Endothelial cell of umbilical vein (primary cell): ENCODE results near the gene SHKBP1. TPM values are rescaled to one million over a fixed set of nuclear protein-coding genes. Genes with fewer than 3 reads are reported as not detected.

Experiments used
- BruUV-seq: library from RNA; stranded (reverse); fragments of 400-500 nt; replicated peaks from 2 replicates; lab custom pipeline; 2021; lab: Mats Ljungman, UMichigan
- CTCF ChIA-PET: fragments of 300-600, 350-600 bp; sonication (Branson Sonifier 250); formaldehyde crosslinking; loops from one replicate; lab custom pipeline; 2021; ENCODE audit warnings: antibody characterized with exemption, inconsistent platforms; lab: Charles Lee
- POLR2A ChIA-PET: fragments of 300-600, 350-600 bp; sonication (Branson Sonifier 250); formaldehyde crosslinking; loops from one replicate; lab custom pipeline; 2021; ENCODE audit warnings: antibody characterized with exemption, inconsistent platforms; lab: Charles Lee
- DNase-seq: peaks from one replicate; pipeline ENCODE4 v3.0.0-alpha.2; 2011; ENCODE audit warnings: low read depth, low spot score
- FAIRE-seq: peaks from 2 replicates; lab custom pipeline; 2011; peaks lifted over from hg19 to GRCh38; lab: Jason Lieb, UNC
- H2AFZ ChIP-seq: 2 replicates; pipeline ENCODE4 v1.6.0; 2012; ENCODE audit warnings: low read depth, low read length, control low read depth, inconsistent platforms
- H3K27ac ChIP-seq: 2 replicates; pipeline ENCODE4 v1.5.1; 2011; ENCODE audit warnings: low read depth, mild to moderate bottlenecking, control low read depth, low read length, moderate library complexity; ENCODE audit not compliant: insufficient read depth
- H3K27me3 ChIP-seq, 2 experiments: 2 replicates each; pipeline versions ENCODE4 v1.6.0 to v1.6.1; 2011; ENCODE audit warnings: low read length in 2 of 2, mixed read lengths in 1 of 2; ENCODE audit not compliant: control insufficient read depth in 2 of 2, insufficient read depth in 2 of 2
- H3K36me3 ChIP-seq, 2 experiments: 2 replicates in 1 of 2; 3 replicates in 1 of 2; pipeline ENCODE4 v1.5.1; 2011; ENCODE audit warnings: low read length in 2 of 2, mild to moderate bottlenecking in 1 of 2, moderate library complexity in 1 of 2; ENCODE audit not compliant: control insufficient read depth in 2 of 2, insufficient read depth in 2 of 2; ENCODE audit errors: extremely low read depth in 1 of 2
- H3K4me1 ChIP-seq: 3 replicates; pipeline ENCODE4 v1.5.1; 2011; ENCODE audit warnings: mild to moderate bottlenecking, low read length; ENCODE audit not compliant: control insufficient read depth, insufficient read depth; ENCODE audit errors: extremely low read depth
- H3K4me2 ChIP-seq: 2 replicates; pipeline ENCODE4 v1.6.1; 2011; ENCODE audit warnings: low read length, control low read depth, mixed read lengths; ENCODE audit not compliant: insufficient read depth
- H3K4me3 ChIP-seq, 3 experiments: fragments of 200-600 bp in 1 of 3; sonication (generic), shearing (Covaris generic) in 1 of 3; replicated peaks in 1 of 3; 2 replicates each; pipeline ENCODE4 v1.5.1; 2011 to 2016; ENCODE audit warnings: control low read depth in 3 of 3, low read length in 3 of 3, mild to moderate bottlenecking in 2 of 3, inconsistent platforms in 1 of 3, low read depth in 1 of 3, moderate library complexity in 1 of 3; ENCODE audit not compliant: insufficient read depth in 1 of 3
- H3K79me2 ChIP-seq: 2 replicates; pipeline ENCODE4 v1.6.0; 2012; ENCODE audit warnings: low read length, inconsistent platforms; ENCODE audit not compliant: control insufficient read depth, insufficient read depth
- H3K9ac ChIP-seq: replicated peaks from 2 replicates; pipeline ENCODE3; 2011; ENCODE audit warnings: low read length, control low read depth; ENCODE audit not compliant: insufficient read depth; ENCODE audit errors: extremely low read depth
- H3K9me1 ChIP-seq: replicated peaks from 3 replicates; pipeline ENCODE4 v1.6.0; 2011; ENCODE audit warnings: mild to moderate bottlenecking, low read length; ENCODE audit not compliant: control insufficient read depth, insufficient read depth; ENCODE audit errors: extremely low read depth
- H3K9me3 ChIP-seq: replicated peaks from 2 replicates; pipeline ENCODE4 v1.5.1; 2012; ENCODE audit warnings: low read length, inconsistent platforms; ENCODE audit not compliant: control insufficient read depth, insufficient read depth
- H4K20me1 ChIP-seq: replicated peaks from 2 replicates; pipeline ENCODE3; 2011; ENCODE audit warnings: mild to moderate bottlenecking, low read length; ENCODE audit not compliant: control insufficient read depth, insufficient read depth; ENCODE audit errors: extremely low read depth
- EZH2 ChIP-seq: IDR thresholded peaks from 2 replicates; pipeline ENCODE4 v1.6.1; 2012; ENCODE audit warnings: borderline replicate concordance, low read depth, mild to moderate bottlenecking, moderate library complexity, low read length, inconsistent platforms; ENCODE audit not compliant: severe bottlenecking
- POLR2AphosphoS5 ChIP-seq: IDR thresholded peaks from 2 replicates; pipeline ENCODE4 v1.6.1; 2012; ENCODE audit warnings: low read depth, mild to moderate bottlenecking, control low read depth, low read length, moderate library complexity; ENCODE audit not compliant: insufficient read depth
- dilution Hi-C: fragments of 300-500 bp; cut with MboI; formaldehyde crosslinking; loops from one replicate; pipeline ENCODE4 v1.15.0; 2019; ENCODE audit warnings: low sequenced_read_pairs; ENCODE audit not compliant: extremely low pct_ligation_motif_present
- intact Hi-C: fragments of 100-400 bp; cut with micrococcal nuclease; formaldehyde crosslinking; loops from one replicate; pipeline ENCODE4 v1.10.0; 2022
- polyA plus RNA-seq, 4 experiments: library from polyadenylated mRNA; depleted of rRNA in 3 of 4; stranded (reverse) in 3 of 4; unstranded in 1 of 4; fragments of >200 nt; gene quantifications; 2 replicates each; pipeline versions ENCODE4 v1.2.1 to v1.2.3, GENCODE V29; 2011 to 2012; ENCODE audit warnings: missing spikeins in 1 of 4
- total RNA-seq: library from RNA; stranded (reverse); gene quantifications from 2 replicates; pipeline ENCODE4 v1.2.3, GENCODE V29; 2021
- TF ChIP-seq, protein P1 (sequence below), 2 donors: IDR thresholded peaks; 1 replicate in 1 of 2; 2 replicates in 1 of 2; pipeline ENCODE4 v1.5.1; 2011; ENCODE audit warnings: low read length in 2 of 2, mild to moderate bottlenecking in 2 of 2, moderate library complexity in 2 of 2, control low read depth in 1 of 2, inconsistent platforms in 1 of 2, low read depth in 1 of 2; ENCODE audit not compliant: insufficient read depth in 1 of 2; ENCODE audit errors: extremely low read depth in 1 of 2

The SHKBP1 gene
- total and polyA plus RNA-seq, 2 donors (not counting 3 experiments of a cell fraction or from before 2014, with no cell fraction given): 106 to 113 TPM

DNA sequence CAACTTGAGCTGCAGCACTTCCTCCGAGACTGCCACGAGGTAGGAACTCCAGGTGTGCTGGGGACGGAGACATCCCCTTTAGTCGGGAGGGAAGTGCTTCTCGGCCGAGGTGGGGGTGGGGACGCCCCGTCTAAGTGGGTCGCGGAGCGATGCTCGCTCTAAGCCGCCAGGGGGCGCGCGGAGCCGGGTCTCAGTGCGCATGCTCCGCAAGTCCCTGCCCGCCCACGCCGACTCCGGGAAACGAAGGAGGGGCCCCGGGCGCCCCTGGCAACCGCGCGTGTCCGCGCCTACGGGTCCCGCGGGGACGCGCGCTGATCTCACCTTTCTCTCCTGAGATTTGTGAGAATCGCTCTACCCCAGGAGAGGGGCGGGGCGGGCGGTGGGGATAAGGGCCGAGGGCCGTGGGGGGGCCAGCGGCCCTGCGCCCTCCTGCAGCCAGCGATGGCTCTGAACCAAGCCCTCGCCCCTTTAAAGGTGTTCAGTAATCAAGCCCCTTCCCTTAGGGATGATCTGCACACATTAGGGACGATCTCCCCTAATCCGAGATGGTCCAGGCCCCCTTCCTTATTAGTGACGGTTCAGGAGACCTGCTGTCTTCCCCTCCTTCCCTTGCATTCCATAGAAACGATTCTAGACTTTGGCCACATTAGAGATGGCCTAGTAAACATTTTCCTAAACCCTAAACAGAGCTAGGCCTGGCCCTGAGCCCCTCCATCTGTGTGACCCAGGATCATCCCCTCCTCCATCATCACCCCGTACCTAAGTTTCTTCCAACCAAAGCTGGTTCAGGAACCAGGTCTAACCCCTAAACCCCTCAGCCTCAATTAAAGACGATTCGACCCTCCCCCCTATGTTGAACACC is 47.3 kb upstream of the SHKBP1 start:
- TF ChIP-seq, protein P1, sequence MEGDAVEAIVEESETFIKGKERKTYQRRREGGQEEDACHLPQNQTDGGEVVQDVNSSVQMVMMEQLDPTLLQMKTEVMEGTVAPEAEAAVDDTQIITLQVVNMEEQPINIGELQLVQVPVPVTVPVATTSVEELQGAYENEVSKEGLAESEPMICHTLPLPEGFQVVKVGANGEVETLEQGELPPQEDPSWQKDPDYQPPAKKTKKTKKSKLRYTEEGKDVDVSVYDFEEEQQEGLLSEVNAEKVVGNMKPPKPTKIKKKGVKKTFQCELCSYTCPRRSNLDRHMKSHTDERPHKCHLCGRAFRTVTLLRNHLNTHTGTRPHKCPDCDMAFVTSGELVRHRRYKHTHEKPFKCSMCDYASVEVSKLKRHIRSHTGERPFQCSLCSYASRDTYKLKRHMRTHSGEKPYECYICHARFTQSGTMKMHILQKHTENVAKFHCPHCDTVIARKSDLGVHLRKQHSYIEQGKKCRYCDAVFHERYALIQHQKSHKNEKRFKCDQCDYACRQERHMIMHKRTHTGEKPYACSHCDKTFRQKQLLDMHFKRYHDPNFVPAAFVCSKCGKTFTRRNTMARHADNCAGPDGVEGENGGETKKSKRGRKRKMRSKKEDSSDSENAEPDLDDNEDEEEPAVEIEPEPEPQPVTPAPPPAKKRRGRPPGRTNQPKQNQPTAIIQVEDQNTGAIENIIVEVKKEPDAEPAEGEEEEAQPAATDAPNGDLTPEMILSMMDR (IDR thresholded peaks at IDR 0.05; ENCODE audit: extremely low read depth in 1 of 2, insufficient read depth in 1 of 2, low read depth in 1 of 2, low read length in 2 of 2): peak; percentile 93 to 98
- TF ChIP-seq EZH2 (peak; percentile 36), POLR2AphosphoS5 (no peak)
- H3K27ac ChIP-seq: no peak overlapping the region
- dilution Hi-C loops (no loop called here), intact Hi-C loops (loop anchor here (1.0 to 10.0 kb wide), 3 partner anchors 69 to 385 kb away; no protein-coding TSS in a partner anchor)
- H2AFZ ChIP-seq: peak overlapping the region; percentile 89
- H3K79me2 ChIP-seq: no peaks in the 10 kb centered on the region
- peak overlapping the region; percentile 71 for H3K4me2 ChIP-seq
- DNase-seq: peak; percentile 87
- peak overlapping the region in 1 of 3 experiments; percentile 27 for H3K4me3 ChIP-seq
- CTCF ChIA-PET: interaction anchor here (1.6 to 1.8 kb wide), 2 partner anchors 20 to 105 kb away, joined by 5 to 8 read pairs; no protein-coding TSS in a partner anchor
- BruUV-seq: no TSS peak
- no peaks in the 10 kb centered on the region for H3K9me3 ChIP-seq
- no peak overlapping the region for H3K9ac ChIP-seq
- peaks cover 2 to 6% of the 10 kb centered on the region in 2 experiments for H3K27me3 ChIP-seq
- H4K20me1 ChIP-seq: no peaks in the 10 kb centered on the region
- POLR2A ChIA-PET: no interaction called here
- peak; percentile 84 for FAIRE-seq
- H3K36me3 ChIP-seq: no peaks in the 10 kb centered on the region
- H3K9me1 ChIP-seq: no peaks in the 10 kb centered on the region
- H3K4me1 ChIP-seq: no peaks in the 10 kb centered on the region
